Measurements from ENCODE around the gene ANP32B. TPM values are rescaled to one million over a fixed set of nuclear protein-coding genes. Genes with fewer than 3 reads are reported as not detected.
"Not testable (repeated sequence)": the region's sequence is repeated elsewhere in the genome, so short reads cannot be mapped to it uniquely, and the experiment has no call there.

The ANP32B gene
- polyA plus RNA-seq, 3 donors, result 221 to 285 (median 266) TPM

DNA sequence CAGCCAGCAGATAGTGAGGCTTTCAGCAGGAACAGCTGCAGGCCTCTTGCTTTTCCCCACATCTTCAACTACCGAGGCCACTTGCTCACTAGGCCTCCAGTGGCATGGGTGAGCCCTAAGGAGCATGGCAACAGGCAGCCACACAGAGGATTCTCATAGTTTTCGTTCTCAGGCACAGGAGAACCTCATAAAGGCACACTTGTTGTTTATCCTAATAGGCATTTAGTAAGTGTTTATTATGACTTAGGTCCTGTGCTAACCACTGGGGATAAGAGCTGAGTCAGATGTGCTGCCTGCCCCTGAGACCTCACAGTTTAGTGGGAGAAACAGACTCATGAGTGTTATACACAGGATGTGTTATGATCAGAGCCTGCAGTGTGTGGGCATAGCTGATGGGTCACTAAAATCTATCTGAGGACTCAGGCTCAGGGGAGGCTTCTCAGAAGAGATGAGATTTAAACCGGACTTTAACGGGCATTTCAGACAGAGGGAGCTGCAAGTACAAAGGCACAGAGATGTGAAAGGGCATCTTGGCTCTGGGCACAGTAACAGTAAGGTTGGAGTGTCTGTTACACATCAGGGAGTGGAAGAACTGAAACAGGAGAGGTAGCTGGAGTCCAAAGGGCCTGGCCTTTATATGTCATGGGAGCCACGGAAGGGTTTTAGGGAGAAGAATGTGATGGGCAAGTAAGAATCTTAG lies 24.2 kb upstream of the ANP32B start:
- no peak for DNase-seq (ENCODE audit: extremely low read depth in 1 of 11, low read depth in 9 of 11, low spot score in 4 of 11)

- DNase-seq (ENCODE audit: extremely low read depth in 1 of 11, low read depth in 9 of 11, low spot score in 4 of 11), result no peak
These were observed 23.6 kb upstream of the ANP32B start for GRCh38 chr9:97959585-97959984.

DNA sequence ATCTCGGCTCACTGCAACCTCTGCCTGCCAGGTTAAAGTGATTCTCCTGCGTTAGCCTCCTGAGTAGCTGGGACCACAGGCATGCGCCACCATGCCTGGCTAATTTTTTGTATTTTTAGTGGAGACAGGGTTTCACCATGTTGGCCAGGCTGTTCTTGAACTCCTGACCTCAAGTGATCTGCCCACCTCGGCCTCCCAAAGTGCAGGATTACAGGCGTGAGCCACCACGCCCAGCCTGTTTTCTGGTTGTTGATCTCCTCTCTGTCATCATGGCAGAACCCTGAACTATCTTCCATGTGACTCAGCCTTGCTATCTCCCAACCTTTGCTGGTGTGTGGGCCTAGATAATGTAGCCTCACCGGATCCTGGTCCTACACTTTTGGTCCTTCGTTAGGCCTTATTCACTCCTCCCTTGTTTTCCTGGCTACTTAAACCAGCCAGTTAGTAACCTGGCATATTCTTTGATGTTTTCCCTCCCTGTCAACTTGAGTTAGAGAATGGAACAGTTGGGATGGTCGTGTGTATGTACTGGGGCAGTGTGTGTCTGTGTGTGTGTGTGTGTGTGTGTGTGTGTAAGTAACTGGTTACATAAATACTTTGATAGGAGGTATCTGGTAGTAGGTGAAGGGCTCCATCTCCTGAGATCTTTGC lies 22.3 kb upstream of the ANP32B start:
- DNase-seq (ENCODE audit: extremely low read depth in 1 of 11, low read depth in 9 of 11, low spot score in 4 of 11), result not testable (repeated sequence)

DNA sequence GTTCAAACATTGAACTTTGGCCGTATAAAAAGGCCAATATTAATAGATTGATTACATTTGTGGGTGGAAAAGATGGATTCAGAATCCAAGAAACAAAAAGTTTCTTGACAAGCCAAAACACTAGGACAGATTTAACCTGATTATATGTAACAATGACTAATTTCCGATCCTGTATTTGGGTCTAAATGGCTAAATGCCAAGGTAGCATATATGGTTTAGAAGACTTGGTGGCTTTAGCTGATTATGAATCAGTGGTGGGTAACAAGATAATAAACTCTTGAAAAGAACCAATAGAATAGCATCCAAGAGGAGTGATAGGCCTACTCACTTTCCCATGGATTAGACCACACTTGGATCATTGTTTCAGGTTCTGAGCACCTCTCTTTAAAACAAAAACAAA lies 21.8 kb upstream of the ANP32B start:
- no peak for DNase-seq (ENCODE audit: extremely low read depth in 1 of 11, low read depth in 9 of 11, low spot score in 4 of 11)

DNA sequence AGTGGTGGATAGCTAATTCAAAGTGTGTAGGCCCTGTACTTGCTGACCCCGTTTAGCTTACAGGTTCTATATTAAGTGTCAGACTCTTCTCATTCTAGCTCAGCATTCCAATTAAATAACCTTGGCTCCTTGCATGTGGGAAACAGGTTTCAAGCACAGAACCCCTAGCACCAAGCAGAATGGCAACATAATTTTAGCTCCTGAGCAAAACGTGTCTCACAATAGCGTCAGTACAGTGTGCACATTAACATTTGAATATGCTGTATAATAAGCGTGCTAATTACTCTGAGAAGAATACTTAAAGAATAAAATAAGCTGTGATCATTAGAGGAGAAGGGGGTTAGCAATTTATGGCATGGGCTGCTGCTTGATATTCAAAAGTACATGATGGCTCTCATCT lies 21.0 kb upstream of the ANP32B start:
- DNase-seq (ENCODE audit: extremely low read depth in 1 of 11, low read depth in 9 of 11, low spot score in 4 of 11), result no peak

DNA sequence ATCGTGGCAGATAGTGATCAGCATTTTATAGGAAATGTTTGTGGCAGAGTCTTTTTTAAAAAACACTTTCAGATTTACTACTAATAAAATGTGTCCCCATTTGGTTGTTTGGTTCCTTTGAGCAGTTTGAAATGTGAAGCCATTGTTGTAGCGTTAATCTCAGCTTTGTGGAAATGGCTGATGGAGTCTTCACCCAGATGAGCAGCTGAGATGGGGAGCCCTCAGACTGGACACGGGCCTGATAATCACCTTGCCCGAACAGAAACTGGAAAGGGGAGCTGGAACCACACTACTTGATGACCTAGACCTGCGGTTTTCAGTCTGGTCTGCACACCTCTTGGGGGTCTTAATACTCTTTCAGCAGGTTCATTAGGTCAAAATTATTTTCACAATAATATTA lies 20.6 kb upstream of the ANP32B start:
- no peak for DNase-seq (ENCODE audit: extremely low read depth in 1 of 11, low read depth in 9 of 11, low spot score in 4 of 11)

- DNase-seq (ENCODE audit: extremely low read depth in 1 of 11, low read depth in 9 of 11, low spot score in 4 of 11), result no peak
These were observed 19.9 kb upstream of the ANP32B start for GRCh38 chr9:97963232-97963631.

DNA sequence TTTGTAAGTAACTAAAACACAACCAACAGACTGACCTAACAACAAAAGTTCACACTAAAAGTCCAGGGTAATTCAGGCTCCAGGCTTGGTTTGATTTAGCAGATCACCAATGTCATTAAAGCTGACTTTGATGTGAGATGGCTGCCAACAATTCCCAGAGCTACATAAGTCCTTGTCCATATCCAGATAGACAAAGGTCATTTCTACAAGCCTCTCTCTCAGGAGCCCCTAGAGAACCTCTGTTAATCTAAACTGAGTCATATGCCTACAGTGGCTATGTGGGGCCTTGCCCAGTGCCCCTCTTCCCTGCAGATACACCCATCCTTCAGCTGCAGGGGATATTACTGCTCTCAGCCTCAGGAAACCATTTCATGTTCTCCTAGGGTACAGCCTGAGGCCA lies 18.2 kb upstream of the ANP32B start:
- DNase-seq (ENCODE audit: extremely low read depth in 1 of 11, low read depth in 9 of 11, low spot score in 4 of 11), result no peak

- DNase-seq (ENCODE audit: extremely low read depth in 1 of 11, low read depth in 9 of 11, low spot score in 4 of 11), result no peak
These were observed 16.6 kb upstream of the ANP32B start for GRCh38 chr9:97966493-97966892.

GRCh38 chr9:97969014-97969413 lies 14.1 kb upstream of the ANP32B start:
- no peak for DNase-seq (ENCODE audit: extremely low read depth in 1 of 11, low read depth in 9 of 11, low spot score in 4 of 11)

- DNase-seq (ENCODE audit: extremely low read depth in 1 of 11, low read depth in 9 of 11, low spot score in 4 of 11), result no peak
These were observed 13.0 kb upstream of the ANP32B start for GRCh38 chr9:97970165-97970564.

- no peak for DNase-seq (ENCODE audit: extremely low read depth in 1 of 11, low read depth in 9 of 11, low spot score in 4 of 11)
These were observed 10.4 kb upstream of the ANP32B start for GRCh38 chr9:97972753-97973152.

DNA sequence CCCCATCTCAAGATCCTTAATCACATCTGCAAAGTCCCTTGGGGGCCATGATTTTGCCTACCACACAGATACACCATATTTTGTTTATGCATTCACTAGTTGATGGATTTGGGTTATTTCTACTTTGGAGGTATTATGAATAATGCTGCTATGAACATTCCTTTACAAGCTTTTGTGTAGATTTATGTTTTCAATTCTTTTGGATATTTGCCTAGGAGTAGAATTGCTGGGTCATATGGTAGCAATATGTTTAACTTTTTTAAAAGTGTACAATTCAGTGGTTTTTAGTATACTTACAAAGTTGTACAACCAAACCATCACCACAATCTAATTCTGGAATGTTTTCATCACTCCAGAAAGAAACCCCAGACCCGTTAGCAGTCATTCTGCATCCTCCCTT lies 7.8 kb upstream of the ANP32B start:
- no peak for DNase-seq (ENCODE audit: extremely low read depth in 1 of 11, low read depth in 9 of 11, low spot score in 4 of 11)

GRCh38 chr9:97976633-97977032 lies 6.5 kb upstream of the ANP32B start:
- not testable (repeated sequence) for DNase-seq (ENCODE audit: extremely low read depth in 1 of 11, low read depth in 9 of 11, low spot score in 4 of 11)

- DNase-seq (ENCODE audit: extremely low read depth in 1 of 11, low read depth in 9 of 11, low spot score in 4 of 11), result no peak
These were observed 4.6 kb upstream of the ANP32B start for GRCh38 chr9:97978371-97979130.

DNA sequence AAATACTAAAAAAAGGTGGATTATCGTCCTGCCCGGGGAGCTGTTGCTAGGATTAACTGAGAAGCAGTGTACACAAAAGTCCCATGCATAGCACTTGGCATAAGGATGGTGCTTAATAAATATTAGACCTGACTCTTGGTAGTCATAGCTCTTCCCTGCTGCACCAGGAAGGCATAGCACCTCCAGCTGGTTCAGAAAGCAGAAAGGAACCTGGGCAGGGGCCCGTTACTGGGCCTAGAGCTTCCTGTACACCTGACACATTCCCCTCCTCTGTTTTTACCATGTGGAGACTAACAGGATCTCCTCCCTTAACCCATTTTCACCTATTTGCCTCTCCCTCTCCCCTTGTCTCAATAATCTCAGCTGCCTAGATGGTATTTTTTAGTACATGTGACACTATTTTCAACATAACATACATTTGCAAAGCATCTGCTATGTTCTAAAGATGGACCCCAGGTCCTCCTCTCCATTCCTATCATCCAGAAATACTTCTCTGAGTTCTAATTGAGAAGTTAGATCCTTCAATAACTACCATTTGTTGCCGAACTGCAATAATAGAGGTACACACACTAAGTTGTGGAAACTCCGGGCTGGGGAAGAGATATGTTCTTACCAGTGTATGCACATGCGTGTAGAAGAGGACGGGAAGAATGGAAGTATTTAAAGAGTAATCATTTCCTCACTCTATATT lies 3.2 kb upstream of the ANP32B start:
- no peak for DNase-seq (ENCODE audit: extremely low read depth in 1 of 11, low read depth in 9 of 11, low spot score in 4 of 11)

- no peak for DNase-seq (ENCODE audit: extremely low read depth in 1 of 11, low read depth in 9 of 11, low spot score in 4 of 11)
These were observed 2.7 kb upstream of the ANP32B start for GRCh38 chr9:97980479-97980803.

DNA sequence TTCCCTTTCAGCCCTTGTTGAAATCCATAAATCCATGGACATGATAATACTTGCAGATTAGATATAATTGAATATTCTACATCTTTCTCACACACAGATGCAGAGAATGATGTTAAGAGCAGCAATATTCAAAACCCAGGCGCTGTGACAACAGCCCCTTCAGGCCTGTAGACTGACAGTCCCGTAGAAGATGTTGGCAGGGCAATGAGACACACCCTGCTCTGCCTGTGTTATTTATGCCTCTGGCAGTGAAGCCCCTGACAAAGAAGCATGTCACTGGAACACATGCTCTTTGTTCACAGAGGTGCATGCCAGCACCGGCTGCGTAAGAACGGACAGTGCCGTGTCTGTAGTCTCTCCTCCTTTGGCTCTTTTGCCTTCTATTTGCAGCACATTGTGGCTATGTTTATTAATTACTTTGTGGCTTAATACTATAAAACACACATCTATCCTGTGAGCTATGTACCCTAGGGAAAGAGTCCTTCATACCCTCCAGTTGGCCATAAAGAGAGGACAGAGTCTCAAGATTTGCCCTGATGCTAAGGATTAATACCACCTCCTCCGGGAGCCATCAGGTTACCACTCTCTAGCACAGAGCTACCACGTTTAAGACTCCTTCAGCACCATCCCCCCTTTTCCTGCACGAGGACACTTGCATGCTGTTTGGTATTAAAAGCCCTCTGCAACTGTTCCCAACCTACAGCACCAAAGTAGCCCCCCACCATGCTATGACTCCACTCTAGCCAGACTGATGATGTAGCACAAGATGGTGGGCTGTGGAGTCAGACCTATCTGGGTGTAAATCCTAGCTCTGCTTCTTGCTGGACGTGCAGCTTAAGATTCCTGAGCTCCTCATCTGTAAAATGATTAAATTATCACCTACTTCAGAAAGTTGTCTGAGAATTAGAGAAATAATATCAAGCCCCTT lies 2.0 kb upstream of the ANP32B start:
- DNase-seq (ENCODE audit: extremely low read depth in 1 of 11, low read depth in 9 of 11, low spot score in 4 of 11), result no peak

All from renal cortex interstitium (tissue), 11 donors.